ENCODE measurements around the gene QRFP.
"Not testable (repeated sequence)": the region's sequence is repeated elsewhere in the genome, so short reads cannot be mapped to it uniquely, and the experiment has no call there.

The QRFP gene

DNA sequence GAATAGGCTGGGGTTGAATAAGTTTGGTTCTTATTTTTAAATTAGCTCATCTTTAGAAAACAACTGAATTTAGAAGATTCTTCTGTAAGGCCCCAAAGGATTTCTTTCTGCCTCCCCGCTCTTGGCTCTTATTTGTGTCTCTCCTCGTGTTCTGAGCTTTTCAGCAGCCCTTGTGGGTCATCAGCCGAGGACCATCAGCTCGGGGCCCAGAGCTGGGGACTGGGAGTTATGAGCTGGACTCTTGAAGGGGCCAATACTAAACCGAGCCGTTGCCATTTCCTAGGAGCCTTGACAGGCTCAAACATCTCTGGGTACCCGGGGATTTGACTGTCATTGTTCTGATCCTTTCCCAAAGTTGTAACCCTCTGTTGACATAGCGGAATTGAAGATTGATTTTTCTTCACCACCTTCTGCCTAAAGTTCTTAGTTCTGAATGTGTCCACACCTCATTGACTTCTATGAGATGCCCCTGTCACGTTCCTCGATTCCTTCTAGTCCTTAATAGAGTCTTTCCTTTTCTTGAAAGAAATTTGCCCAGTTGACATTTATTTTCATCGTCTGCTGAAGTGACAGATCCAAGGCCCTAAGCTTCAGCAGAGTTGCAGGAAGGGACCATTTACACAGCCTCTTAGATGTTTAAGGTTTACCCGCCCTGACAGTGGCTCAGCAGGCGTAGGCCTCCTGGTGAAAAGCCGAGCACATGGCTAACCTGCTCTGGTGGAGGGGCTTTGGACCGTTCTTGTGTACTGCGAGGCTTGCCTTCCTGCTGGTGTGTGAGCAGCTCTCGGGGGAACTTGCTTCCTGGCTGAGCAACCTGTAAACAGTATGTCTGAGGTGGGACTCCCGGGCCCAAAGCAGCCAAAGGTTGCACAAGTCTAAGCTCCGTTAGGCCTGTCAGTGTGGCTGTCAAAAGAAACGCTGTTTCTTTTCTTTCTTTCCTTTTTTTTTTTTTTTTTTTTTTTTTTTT is 37.6 kb downstream of the QRFP start:
- no peak overlapping the region for H3K27ac Mint-ChIP-seq (ENCODE audit: low read depth)
- ATAC-seq (replicated peaks; ENCODE audit: extremely low read depth, poor library complexity, severe bottlenecking) (no peak), DNase-seq (ENCODE audit: low spot score in 2 of 2) (no peak)
- no peaks in the 10 kb centered on the region for H3K27me3 Mint-ChIP-seq
- H3K4me3 Mint-ChIP-seq: no peak overlapping the region
- H3K4me1 Mint-ChIP-seq: no peaks in the 10 kb centered on the region
- H3K36me3 Mint-ChIP-seq (ENCODE audit: insufficient read depth): peaks cover 17% of the 10 kb centered on the region
- H3K9me3 Mint-ChIP-seq: no peaks in the 10 kb centered on the region

- H3K9me3 Mint-ChIP-seq: no peaks in the 10 kb centered on the region
- no peak overlapping the region for H3K4me3 Mint-ChIP-seq
- H3K4me1 Mint-ChIP-seq: no peaks in the 10 kb centered on the region
- DNase-seq (ENCODE audit: low spot score in 2 of 2): no peak
- no peak overlapping the region for H3K27ac Mint-ChIP-seq (ENCODE audit: low read depth)
- no peaks in the 10 kb centered on the region for H3K27me3 Mint-ChIP-seq
- ATAC-seq (replicated peaks; ENCODE audit: extremely low read depth, poor library complexity, severe bottlenecking): no peak
- peaks cover 15% of the 10 kb centered on the region for H3K36me3 Mint-ChIP-seq (ENCODE audit: insufficient read depth)
Measured at GRCh38 chr9:130857864-130858738, 38.5 kb downstream of the QRFP start.

GRCh38 chr9:130856474-130856873 is 40.1 kb downstream of the QRFP start:
- Mint-ChIP-seq H3K4me1 (no peaks in the 10 kb centered on the region), H3K27ac (ENCODE audit: low read depth) (no peak overlapping the region), H3K4me3 (no peak overlapping the region), H3K27me3 (no peaks in the 10 kb centered on the region), H3K9me3 (no peaks in the 10 kb centered on the region), H3K36me3 (ENCODE audit: insufficient read depth) (peaks cover 18% of the 10 kb centered on the region)
- ATAC-seq (replicated peaks; ENCODE audit: extremely low read depth, poor library complexity, severe bottlenecking): no peak
- DNase-seq (ENCODE audit: low spot score in 2 of 2): no peak

GRCh38 chr9:130854835-130855234 is 41.8 kb downstream of the QRFP start:
- H3K27me3 Mint-ChIP-seq: no peaks in the 10 kb centered on the region
- no peak for ATAC-seq (replicated peaks; ENCODE audit: extremely low read depth, poor library complexity, severe bottlenecking)
- H3K27ac Mint-ChIP-seq (ENCODE audit: low read depth): no peak overlapping the region
- no peak overlapping the region for H3K4me3 Mint-ChIP-seq
- H3K36me3 Mint-ChIP-seq (ENCODE audit: insufficient read depth): peaks cover 18% of the 10 kb centered on the region
- peaks cover 5% of the 10 kb centered on the region for H3K4me1 Mint-ChIP-seq
- H3K9me3 Mint-ChIP-seq: no peaks in the 10 kb centered on the region
- no peak for DNase-seq (ENCODE audit: low spot score in 2 of 2)

DNA sequence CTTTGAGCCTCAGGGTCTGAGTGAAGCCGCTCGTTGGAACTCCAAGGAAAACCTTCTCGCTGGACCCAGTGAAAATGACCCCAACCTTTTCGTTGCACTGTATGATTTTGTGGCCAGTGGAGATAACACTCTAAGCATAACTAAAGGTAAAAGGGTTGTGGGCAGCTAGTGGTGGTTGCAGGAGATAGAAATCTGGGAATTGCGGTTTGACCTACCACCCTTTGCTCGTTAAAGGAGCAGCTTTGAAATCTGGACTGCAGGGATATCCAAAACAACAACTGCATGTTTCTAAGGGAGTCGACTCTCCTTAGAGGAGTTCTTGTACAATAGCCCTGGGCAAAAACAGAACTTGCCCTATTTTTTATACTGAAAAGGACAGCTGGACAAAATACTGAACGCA is 42.5 kb downstream of the QRFP start:
- H3K27ac Mint-ChIP-seq (ENCODE audit: low read depth): no peak overlapping the region

DNA sequence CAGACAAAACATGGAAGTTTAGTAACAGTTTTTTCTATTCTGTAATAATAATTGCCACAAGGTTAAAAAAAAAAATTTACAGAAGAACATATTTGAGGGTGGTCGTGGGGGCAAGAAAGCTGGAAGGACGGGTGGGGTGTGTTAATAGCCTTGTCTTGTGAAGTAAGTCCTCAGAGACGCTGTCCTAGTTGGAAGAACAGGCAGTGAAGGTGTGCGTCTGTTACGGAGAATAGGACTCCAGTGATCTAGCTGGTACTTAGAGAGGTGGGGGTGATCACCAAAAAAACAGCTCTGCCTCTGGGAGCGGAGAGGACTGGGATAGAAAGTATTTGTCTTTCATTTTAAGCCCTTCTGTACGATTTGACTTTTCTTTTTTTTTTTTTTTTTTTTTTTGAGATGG is 43.8 kb downstream of the QRFP start:
- ATAC-seq (replicated peaks; ENCODE audit: extremely low read depth, poor library complexity, severe bottlenecking) (no peak), DNase-seq (ENCODE audit: low spot score in 2 of 2) (no peak)
- Mint-ChIP-seq H3K36me3 (ENCODE audit: insufficient read depth) (peaks cover 16% of the 10 kb centered on the region), H3K9me3 (no peaks in the 10 kb centered on the region), H3K27me3 (no peaks in the 10 kb centered on the region), H3K4me3 (no peak overlapping the region), H3K27ac (ENCODE audit: low read depth) (no peak overlapping the region), H3K4me1 (peaks cover 7% of the 10 kb centered on the region)

More for the DNA sequence above, 42.5 kb downstream of the QRFP start:
- Mint-ChIP-seq H3K36me3 (ENCODE audit: insufficient read depth) (peaks cover 18% of the 10 kb centered on the region), H3K27me3 (no peaks in the 10 kb centered on the region), H3K9me3 (no peaks in the 10 kb centered on the region), H3K4me3 (no peak overlapping the region), H3K4me1 (peaks cover 7% of the 10 kb centered on the region)
- no peak for DNase-seq (ENCODE audit: low spot score in 2 of 2)
- no peak for ATAC-seq (replicated peaks; ENCODE audit: extremely low read depth, poor library complexity, severe bottlenecking)

- H3K4me1 Mint-ChIP-seq: peaks cover 7% of the 10 kb centered on the region
- peaks cover 16% of the 10 kb centered on the region for H3K36me3 Mint-ChIP-seq (ENCODE audit: insufficient read depth)
- H3K9me3 Mint-ChIP-seq: no peaks in the 10 kb centered on the region
- H3K4me3 Mint-ChIP-seq: no peak overlapping the region
- no peak for ATAC-seq (replicated peaks; ENCODE audit: extremely low read depth, poor library complexity, severe bottlenecking)
- no peaks in the 10 kb centered on the region for H3K27me3 Mint-ChIP-seq
- H3K27ac Mint-ChIP-seq (ENCODE audit: low read depth): no peak overlapping the region
- no peak for DNase-seq (ENCODE audit: low spot score in 2 of 2)
Measured at GRCh38 chr9:130849356-130849755, 47.3 kb downstream of the QRFP start.

- not testable (repeated sequence) for H3K9me3 Mint-ChIP-seq; H3K27ac Mint-ChIP-seq (ENCODE audit: low read depth); H3K4me3 Mint-ChIP-seq; DNase-seq (ENCODE audit: low spot score in 2 of 2); H3K27me3 Mint-ChIP-seq; ATAC-seq (replicated peaks; ENCODE audit: extremely low read depth, poor library complexity, severe bottlenecking)
- Mint-ChIP-seq H3K4me1 (peaks cover 16% of the 10 kb centered on the region), H3K36me3 (ENCODE audit: insufficient read depth) (peaks cover 16% of the 10 kb centered on the region)
Measured at GRCh38 chr9:130848514-130848913, 48.1 kb downstream of the QRFP start.

GRCh38 chr9:130847306-130848217 is 49.0 kb downstream of the QRFP start:
- no peak overlapping the region for H3K4me3 Mint-ChIP-seq
- H3K9me3 Mint-ChIP-seq: no peaks in the 10 kb centered on the region
- H3K27ac Mint-ChIP-seq (ENCODE audit: low read depth): no peak overlapping the region
- DNase-seq (ENCODE audit: low spot score in 2 of 2) (no peak), ATAC-seq (replicated peaks; ENCODE audit: extremely low read depth, poor library complexity, severe bottlenecking) (no peak)
- H3K27me3 Mint-ChIP-seq: no peaks in the 10 kb centered on the region
- H3K4me1 Mint-ChIP-seq: peaks cover 23% of the 10 kb centered on the region
- peaks cover 13% of the 10 kb centered on the region for H3K36me3 Mint-ChIP-seq (ENCODE audit: insufficient read depth)

GRCh38 chr9:130846487-130847305 is 49.9 kb downstream of the QRFP start:
- no peak for DNase-seq (ENCODE audit: low spot score in 2 of 2)
- Mint-ChIP-seq H3K27ac (ENCODE audit: low read depth) (no peak overlapping the region), H3K36me3 (ENCODE audit: insufficient read depth) (peaks cover 11% of the 10 kb centered on the region), H3K9me3 (no peaks in the 10 kb centered on the region), H3K4me1 (peaks cover 23% of the 10 kb centered on the region), H3K4me3 (no peak overlapping the region), H3K27me3 (no peaks in the 10 kb centered on the region)
- no peak for ATAC-seq (replicated peaks; ENCODE audit: extremely low read depth, poor library complexity, severe bottlenecking)

DNA sequence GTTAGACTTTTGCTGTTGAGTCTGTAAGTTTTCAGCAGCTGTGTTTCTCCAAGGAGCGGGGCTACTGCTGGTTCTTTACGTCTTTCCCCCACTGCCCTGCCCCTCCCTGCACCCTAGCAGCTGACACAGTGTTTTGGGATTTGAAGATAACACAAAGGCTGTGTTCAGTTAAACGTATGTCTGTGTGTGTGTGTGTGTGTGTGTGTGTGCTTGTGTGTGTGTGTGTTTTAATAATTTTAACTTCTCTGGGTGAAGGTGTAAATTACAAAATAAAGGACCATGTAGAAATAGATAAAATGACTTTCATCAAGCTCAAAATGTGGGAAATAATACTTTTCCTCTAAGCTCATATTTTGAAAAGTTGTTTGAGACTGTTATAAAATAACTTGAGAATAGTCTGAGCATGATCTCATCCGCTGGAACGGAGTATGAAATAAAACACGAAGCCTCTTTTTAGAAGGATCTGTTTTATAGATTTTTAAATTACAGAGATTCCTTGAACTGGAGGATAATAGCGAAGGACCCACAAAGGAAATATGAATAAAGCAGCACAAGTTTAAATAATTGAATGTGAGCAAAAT is 50.6 kb downstream of the QRFP start:
- DNase-seq (ENCODE audit: low spot score in 2 of 2) (no peak), ATAC-seq (replicated peaks; ENCODE audit: extremely low read depth, poor library complexity, severe bottlenecking) (no peak)
- peaks cover 10% of the 10 kb centered on the region for H3K36me3 Mint-ChIP-seq (ENCODE audit: insufficient read depth)
- H3K4me1 Mint-ChIP-seq: peaks cover 23% of the 10 kb centered on the region
- H3K9me3 Mint-ChIP-seq: no peaks in the 10 kb centered on the region
- no peaks in the 10 kb centered on the region for H3K27me3 Mint-ChIP-seq
- no peak overlapping the region for H3K27ac Mint-ChIP-seq (ENCODE audit: low read depth)
- H3K4me3 Mint-ChIP-seq: no peak overlapping the region

Data from central memory CD8-positive, alpha-beta T cell (primary cell).